HCT116 (cell line): ENCODE data around the gene ADK.

Source experiments
- CEBPB ChIP-seq: IDR thresholded peaks from 2 replicates; pipeline ENCODE4 v1.6.1; 2012; ENCODE audit warnings: low read depth
- CTCF ChIP-seq, 3 experiments: fragments of 200-600 bp in 1 of 3; sonication (generic) in 1 of 3; IDR thresholded peaks in 2 of 3; conservative IDR thresholded peaks in 1 of 3; 2 replicates each; pipeline ENCODE4 v1.5.1; 2012 to 2017; ENCODE audit warnings: low read depth in 2 of 3, low read length in 2 of 3, antibody characterized with exemption in 1 of 3, borderline replicate concordance in 1 of 3, control low read depth in 1 of 3, mild to moderate bottlenecking in 1 of 3, mixed read lengths in 1 of 3, mixed run types in 1 of 3, moderate library complexity in 1 of 3; ENCODE audit not compliant: insufficient read depth in 1 of 3
- EZH2phosphoT487 ChIP-seq: fragments of 200-600 bp; IDR thresholded peaks from 2 replicates; pipeline ENCODE4 v1.6.1; 2018; ENCODE audit warnings: antibody characterized with exemption, borderline replicate concordance
- POLR2A ChIP-seq: IDR thresholded peaks from 2 replicates; pipeline ENCODE4 v1.7.0; 2011; ENCODE audit warnings: borderline replicate concordance; ENCODE audit not compliant: insufficient read depth, insufficient read length; ENCODE audit errors: extremely low read depth
- POLR2AphosphoS5 ChIP-seq: IDR thresholded peaks from 2 replicates; pipeline ENCODE4 v1.6.1; 2011; ENCODE audit warnings: mild to moderate bottlenecking, low read depth, low read length, moderate library complexity

- TF ChIP-seq CTCF (IDR thresholded peaks at IDR 0.05 in 2 of 3, conservative IDR thresholded peaks at IDR 0.05 in 1 of 3; ENCODE audit: borderline replicate concordance in 1 of 3, insufficient read depth in 1 of 3, low read depth in 2 of 3, low read length in 2 of 3) (no peak), POLR2A (no peak), EZH2phosphoT487 (no peak), CEBPB (no peak), POLR2AphosphoS5 (no peak)
These were observed 124.8 kb downstream of the ADK start for GRCh38 chr10:74275755-74276290.
